GM12801 (cell line): ENCODE data around the gene SANBR.

Experiments used
- TF ChIP-seq, protein P1 (sequence below): IDR thresholded peaks from one replicate; pipeline ENCODE4 v1.5.1; 2011; ENCODE audit warnings: control low read depth; ENCODE audit not compliant: insufficient read length; ENCODE audit errors: extremely low read depth

SANBR gene

DNA sequence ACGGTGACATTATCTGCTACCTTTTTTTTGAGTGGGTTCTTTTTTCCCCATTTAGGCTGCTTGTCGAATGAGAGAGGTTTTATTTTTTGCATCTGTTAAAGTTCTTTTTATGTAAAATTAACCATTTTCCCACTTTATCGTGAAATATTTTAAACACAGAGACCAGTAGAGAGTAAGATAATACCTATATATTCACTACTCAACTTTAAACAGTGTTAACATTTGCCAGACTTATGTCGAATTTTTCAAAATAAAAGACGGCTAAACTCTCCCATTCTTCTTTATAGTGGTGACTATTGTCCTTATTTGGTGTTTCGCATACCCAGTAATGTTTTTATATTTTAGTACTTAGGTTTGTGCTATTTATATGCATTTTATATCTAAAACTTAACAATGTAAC, 46.9 kb upstream of the SANBR start:
- TF ChIP-seq, protein P1, sequence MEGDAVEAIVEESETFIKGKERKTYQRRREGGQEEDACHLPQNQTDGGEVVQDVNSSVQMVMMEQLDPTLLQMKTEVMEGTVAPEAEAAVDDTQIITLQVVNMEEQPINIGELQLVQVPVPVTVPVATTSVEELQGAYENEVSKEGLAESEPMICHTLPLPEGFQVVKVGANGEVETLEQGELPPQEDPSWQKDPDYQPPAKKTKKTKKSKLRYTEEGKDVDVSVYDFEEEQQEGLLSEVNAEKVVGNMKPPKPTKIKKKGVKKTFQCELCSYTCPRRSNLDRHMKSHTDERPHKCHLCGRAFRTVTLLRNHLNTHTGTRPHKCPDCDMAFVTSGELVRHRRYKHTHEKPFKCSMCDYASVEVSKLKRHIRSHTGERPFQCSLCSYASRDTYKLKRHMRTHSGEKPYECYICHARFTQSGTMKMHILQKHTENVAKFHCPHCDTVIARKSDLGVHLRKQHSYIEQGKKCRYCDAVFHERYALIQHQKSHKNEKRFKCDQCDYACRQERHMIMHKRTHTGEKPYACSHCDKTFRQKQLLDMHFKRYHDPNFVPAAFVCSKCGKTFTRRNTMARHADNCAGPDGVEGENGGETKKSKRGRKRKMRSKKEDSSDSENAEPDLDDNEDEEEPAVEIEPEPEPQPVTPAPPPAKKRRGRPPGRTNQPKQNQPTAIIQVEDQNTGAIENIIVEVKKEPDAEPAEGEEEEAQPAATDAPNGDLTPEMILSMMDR = no peak

DNA sequence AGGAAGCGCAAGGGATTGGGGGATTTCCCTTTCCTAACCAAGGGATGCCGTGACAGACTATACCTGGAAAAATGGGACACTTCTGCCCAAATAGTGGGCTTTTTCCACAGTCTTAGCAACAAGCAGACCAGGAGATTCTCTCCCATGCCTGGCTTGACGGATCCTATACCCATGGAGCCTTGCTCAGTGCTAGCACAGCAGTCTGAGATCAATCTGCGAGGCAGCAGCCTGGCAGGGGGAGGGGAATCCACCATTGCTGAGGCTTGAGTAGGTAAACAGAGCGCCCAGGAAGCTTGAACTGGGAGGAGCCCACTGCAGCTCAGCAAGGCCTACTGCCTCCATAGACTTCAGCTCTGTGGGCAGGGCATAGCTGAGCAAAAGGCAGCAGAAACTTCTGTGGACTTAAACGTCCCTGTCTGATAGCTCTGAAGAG, 44.4 kb upstream of the SANBR start:
- TF ChIP-seq, protein P1 = no peak

DNA sequence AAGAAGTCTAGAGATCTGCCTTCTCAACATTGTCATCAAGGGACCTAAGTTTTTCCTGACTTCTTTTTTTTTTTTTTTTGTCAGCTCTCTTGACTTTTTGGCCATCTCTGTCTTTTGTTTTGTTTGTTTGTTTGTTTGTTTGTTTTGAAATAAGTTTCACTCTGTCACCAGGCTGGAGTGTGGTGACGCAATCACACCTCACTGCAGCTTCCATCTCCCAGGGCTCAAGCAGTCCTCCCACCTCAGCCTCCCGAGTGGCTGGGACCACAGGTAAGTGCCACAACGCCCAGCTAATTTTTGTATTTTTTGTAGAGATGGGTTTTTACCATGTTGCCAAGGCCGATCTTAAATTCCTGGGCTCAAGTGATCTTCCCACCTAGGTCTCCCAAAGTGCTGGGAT, 42.0 kb upstream of the SANBR start:
- TF ChIP-seq, protein P1 = no peak

DNA sequence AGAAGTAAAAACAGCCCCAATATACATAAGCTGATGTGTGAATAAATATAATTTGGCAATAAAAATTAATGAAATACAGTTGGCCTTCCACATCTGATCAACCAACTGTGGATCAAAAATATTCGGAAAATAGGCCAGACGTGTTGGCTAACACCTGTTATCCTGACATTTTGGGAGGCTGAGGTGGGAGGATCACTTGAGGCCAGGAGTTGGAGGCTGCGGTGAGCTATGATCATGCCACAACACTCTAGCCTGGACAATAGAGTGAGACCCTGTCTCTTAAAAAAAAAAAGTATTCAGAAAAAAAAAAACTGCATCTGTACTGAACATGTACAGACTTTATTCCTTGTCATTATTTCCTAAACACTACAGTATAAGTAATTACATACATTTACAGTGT, 36.1 kb upstream of the SANBR start:
- TF ChIP-seq, protein P1 = no peak

DNA sequence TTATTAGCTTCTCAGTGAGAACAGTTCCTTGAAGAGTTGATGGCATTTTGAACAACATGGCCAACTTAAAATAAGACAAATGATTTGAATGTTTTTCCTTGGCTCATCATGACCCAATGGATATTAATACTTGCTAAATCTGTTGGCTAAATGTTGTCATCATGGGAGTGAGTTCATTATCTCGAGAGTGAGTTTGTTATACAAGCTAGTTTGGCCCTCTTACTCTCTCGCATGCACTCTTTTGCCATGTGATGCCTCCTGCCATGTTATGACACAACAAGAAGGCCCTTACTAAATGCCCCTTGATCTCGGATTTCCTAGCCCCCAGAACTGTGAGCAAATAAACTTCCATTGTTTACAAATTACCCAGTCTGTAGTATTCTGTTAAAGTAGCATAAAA, 22.9 kb upstream of the SANBR start:
- TF ChIP-seq, protein P1 = no peak

DNA sequence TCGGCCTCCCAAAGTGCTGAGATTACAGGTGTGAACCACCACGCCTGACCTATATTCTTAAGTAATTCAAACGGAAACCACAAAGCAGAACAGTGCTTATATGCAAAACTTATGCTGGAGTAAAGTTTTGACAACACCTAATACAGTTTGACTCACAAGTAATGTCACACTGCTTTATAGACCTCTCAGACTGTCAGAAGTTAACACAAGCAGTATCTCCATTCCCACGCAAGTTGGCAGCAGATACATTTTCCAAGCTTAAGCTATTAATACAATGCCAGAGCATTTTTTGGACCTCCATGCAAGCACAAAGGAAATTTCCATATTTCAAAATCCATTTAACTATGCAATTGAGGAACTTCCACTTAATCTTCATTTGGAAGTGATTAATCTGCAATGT, 21.0 kb upstream of the SANBR start:
- TF ChIP-seq, protein P1 = no peak

DNA sequence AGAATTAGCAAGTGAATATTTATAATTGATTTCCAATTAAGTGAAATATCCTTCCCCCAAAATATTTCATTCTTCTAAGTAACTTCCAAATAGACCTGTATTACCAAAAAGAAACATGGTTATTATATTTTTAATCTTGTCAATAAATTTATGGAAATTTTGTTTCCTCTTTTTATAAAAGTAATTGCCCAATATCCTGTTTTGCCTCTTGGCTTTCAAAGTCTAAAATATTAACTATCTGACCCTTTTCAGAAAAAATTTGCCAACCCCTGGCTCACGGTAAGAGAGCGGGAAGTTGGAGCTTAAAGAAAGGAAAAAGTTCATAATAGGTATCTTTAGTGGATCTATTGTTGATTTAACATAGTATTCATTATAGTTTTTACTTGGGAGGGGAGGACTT, 20.4 kb upstream of the SANBR start:
- TF ChIP-seq, protein P1 = no peak

DNA sequence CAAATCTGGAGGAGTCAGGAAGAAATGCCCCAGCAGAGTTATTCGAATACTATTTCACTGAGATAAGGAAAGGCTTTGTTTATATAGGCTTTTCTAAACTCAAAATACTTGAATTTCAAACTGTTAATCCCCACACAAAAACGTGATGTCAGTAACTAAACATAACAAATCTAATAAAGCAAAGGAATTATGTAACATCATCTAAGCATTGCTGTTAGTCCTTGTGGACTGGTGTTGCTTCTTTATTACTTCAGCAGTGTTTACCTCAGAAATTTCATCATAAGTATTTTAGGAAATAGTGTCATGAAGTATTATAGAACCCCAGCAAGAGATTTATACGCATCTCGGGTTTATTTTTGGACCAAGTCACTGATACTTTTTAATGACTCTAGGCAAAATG, 19.7 kb upstream of the SANBR start:
- TF ChIP-seq, protein P1 = no peak
